Measurements from ENCODE around the gene PINLYP. TPM values are rescaled to one million over a fixed set of nuclear protein-coding genes. Genes with fewer than 3 reads are reported as not detected.
A peak's percentile ranks its signal among the peaks of the same experiment; 100 is the strongest.

Gene PINLYP
- total RNA-seq, 6 experiments from 2014 or later = 0.58 to 1.5 (median 0.81) TPM; not detected in 1

DNA sequence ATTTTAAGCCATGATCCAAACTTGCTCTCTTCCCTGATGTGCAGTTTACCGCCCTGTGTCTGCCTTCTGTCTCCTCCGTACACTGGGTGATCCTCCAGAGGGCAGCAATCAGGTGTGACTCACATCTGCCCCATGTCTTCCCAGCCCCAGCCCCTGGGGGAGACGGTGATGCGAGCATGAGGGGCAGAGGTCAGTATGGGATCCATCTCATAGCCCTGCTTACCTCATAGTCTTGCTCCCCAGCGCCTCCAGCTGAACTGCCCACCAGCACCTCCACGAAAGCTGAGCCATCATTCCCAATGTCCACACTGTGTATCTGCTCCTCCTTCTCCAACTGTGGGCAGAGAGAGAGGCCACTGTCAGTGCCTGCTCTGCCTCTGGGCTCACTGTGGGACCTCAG is 14.9 kb upstream of the PINLYP start:
- intact Hi-C loops (cut with DNase I) = no loop called here
- Histone ChIP-seq H3K9me3 (no peaks in the 10 kb centered on the region), H3K36me3 (no peaks in the 10 kb centered on the region), H3K4me1 (no peaks in the 10 kb centered on the region), H3K27me3 (no peaks in the 10 kb centered on the region), H3K27ac (no peak overlapping the region), H3K4me3 (no peak overlapping the region)
- DNase-seq (no peak), ATAC-seq (peak in 1 of 4 donors; percentile 20)
- TF ChIP-seq CTCF (IDR thresholded peaks at IDR 0.05) = no peak
- no peak for TF ChIP-seq POLR2A (IDR thresholded peaks at IDR 0.05)
- WGBS (ENCODE audit: insufficient coverage, low coverage, low lambda C conversion rate, missing lambda C conversion rate) = 83% methylated on average over 3 of the region's 6 CpGs

DNA sequence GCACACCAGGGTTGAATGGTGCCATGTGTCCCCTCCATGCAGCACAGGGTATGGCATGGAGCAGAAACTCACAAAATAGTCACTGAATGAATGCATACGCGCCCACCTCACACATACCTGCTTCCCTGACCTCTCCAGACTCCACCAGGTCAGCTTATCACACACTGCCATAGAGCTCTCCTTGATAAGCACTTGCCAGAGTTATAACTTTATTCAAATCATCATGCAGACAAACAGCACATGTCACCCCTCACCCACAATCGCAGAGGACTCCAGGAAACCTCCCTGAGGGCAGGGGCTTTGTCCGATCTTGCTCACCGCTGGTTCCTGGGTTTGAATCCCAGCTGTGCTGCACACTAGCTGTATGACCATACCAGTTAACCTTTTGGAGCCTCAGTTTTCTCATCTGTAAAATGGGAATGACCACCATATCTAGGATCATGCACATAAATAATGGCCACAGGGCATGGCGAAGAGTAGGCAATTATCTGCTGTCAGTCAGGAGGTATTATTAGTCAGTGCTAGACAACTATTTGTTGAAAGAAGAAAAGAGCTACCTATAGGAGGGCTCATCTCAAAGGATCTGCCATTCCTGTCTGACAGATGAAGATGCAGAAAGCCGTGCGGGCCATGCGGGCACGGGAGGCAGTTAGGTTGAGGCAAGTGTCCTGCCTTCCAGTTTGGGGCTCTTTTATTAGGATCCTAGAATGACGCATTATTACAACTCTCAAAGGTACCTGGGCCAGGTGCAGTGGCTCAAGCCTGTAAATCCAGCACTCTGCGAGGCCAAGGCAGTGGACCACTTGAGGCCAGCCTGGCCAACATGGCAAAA is 14.2 kb upstream of the PINLYP start:
- no peak for TF ChIP-seq POLR2A (IDR thresholded peaks at IDR 0.05)
- TF ChIP-seq CTCF (IDR thresholded peaks at IDR 0.05) = no peak
- Histone ChIP-seq H3K4me3 (no peak overlapping the region), H3K27ac (no peak overlapping the region), H3K4me1 (no peaks in the 10 kb centered on the region), H3K9me3 (no peaks in the 10 kb centered on the region), H3K27me3 (no peaks in the 10 kb centered on the region), H3K36me3 (no peaks in the 10 kb centered on the region)
- no peak for DNase-seq
- no peak for ATAC-seq
- WGBS (ENCODE audit: insufficient coverage, low coverage, low lambda C conversion rate, missing lambda C conversion rate) = 73% methylated on average over 4 of the region's 12 CpGs
- intact Hi-C loops (cut with DNase I) = no loop called here

DNA sequence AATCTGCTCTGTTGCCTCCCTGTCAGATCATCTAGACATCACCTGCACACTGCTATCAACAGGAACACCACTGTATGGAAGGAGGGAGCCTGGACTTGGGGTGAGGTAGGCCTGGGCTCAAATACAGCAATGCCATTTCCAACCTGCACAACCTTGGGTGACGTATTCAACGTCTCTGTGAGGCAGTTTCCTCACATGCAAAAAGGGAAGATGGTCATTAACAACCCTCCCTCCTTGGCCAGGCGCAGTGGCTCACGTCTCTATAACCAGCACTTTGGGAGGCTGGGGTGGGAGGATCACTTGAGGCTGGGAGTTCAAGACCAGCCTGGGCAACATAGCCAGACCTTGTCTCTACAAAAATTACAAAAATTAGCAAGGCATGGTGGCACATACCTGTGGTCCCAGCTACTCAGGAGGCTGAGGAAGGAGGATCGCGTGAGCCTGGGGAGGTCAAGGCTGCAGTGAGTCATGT is 13.3 kb upstream of the PINLYP start:
- DNase-seq (no peak), ATAC-seq (no peak)
- Histone ChIP-seq H3K27ac (no peak overlapping the region), H3K36me3 (no peaks in the 10 kb centered on the region), H3K4me3 (no peak overlapping the region), H3K9me3 (no peaks in the 10 kb centered on the region), H3K27me3 (no peaks in the 10 kb centered on the region), H3K4me1 (no peaks in the 10 kb centered on the region)
- 89% methylated on average over 3 of the region's 6 CpGs for WGBS (ENCODE audit: insufficient coverage, low coverage, low lambda C conversion rate, missing lambda C conversion rate)
- TF ChIP-seq POLR2A (IDR thresholded peaks at IDR 0.05) = no peak
- no peak for TF ChIP-seq CTCF (IDR thresholded peaks at IDR 0.05)
- intact Hi-C loops (cut with DNase I) = no loop called here

DNA sequence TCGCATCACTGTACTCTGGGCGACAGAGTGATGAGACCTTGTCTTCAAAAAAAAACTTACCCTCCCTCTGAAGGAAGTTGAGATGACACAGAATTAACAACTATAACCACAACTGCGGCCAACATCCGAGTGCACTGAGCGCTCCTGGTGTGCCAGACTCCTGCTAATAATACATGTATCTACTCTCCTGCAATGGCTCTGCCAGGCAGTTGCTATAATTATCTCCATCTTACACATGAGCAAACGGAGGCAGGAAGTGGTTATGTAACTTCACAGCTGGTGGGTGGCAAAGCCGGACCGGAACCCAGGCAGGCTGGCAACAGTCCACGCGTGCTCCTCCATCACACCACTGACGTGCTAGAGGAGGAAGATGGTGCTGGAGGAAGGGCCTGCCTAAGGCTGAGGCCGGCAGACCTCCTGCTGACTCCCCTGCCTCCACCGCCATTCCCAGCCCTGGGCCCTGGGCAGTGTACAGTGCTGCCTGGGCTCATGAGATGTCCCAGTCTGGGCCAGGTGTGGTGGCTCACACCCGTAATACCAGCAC is 12.8 kb upstream of the PINLYP start:
- Histone ChIP-seq H3K27me3 (no peaks in the 10 kb centered on the region), H3K27ac (peak overlapping the region in 1 of 3 donors; percentile 10), H3K4me3 (no peak overlapping the region), H3K9me3 (no peaks in the 10 kb centered on the region), H3K36me3 (no peaks in the 10 kb centered on the region), H3K4me1 (no peaks in the 10 kb centered on the region)
- DNase-seq (peak; percentile 63 to 72 (median 69)), ATAC-seq (peak; percentile 65 to 78 (median 69))
- 47% methylated on average over 8 of the region's 14 CpGs for WGBS (ENCODE audit: insufficient coverage, low coverage, low lambda C conversion rate, missing lambda C conversion rate)
- TF ChIP-seq POLR2A (IDR thresholded peaks at IDR 0.05) = no peak
- TF ChIP-seq CTCF (IDR thresholded peaks at IDR 0.05) = no peak
- intact Hi-C loops (cut with DNase I) = no loop called here

Measured in right lobe of liver (tissue), 6 donors.